ENCODE results near the gene MON1A.
"Not testable (repeated sequence)": the region's sequence is repeated elsewhere in the genome, so short reads cannot be mapped to it uniquely, and the experiment has no call there.

Gene MON1A, protein sequence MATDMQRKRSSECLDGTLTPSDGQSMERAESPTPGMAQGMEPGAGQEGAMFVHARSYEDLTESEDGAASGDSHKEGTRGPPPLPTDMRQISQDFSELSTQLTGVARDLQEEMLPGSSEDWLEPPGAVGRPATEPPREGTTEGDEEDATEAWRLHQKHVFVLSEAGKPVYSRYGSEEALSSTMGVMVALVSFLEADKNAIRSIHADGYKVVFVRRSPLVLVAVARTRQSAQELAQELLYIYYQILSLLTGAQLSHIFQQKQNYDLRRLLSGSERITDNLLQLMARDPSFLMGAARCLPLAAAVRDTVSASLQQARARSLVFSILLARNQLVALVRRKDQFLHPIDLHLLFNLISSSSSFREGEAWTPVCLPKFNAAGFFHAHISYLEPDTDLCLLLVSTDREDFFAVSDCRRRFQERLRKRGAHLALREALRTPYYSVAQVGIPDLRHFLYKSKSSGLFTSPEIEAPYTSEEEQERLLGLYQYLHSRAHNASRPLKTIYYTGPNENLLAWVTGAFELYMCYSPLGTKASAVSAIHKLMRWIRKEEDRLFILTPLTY

DNA sequence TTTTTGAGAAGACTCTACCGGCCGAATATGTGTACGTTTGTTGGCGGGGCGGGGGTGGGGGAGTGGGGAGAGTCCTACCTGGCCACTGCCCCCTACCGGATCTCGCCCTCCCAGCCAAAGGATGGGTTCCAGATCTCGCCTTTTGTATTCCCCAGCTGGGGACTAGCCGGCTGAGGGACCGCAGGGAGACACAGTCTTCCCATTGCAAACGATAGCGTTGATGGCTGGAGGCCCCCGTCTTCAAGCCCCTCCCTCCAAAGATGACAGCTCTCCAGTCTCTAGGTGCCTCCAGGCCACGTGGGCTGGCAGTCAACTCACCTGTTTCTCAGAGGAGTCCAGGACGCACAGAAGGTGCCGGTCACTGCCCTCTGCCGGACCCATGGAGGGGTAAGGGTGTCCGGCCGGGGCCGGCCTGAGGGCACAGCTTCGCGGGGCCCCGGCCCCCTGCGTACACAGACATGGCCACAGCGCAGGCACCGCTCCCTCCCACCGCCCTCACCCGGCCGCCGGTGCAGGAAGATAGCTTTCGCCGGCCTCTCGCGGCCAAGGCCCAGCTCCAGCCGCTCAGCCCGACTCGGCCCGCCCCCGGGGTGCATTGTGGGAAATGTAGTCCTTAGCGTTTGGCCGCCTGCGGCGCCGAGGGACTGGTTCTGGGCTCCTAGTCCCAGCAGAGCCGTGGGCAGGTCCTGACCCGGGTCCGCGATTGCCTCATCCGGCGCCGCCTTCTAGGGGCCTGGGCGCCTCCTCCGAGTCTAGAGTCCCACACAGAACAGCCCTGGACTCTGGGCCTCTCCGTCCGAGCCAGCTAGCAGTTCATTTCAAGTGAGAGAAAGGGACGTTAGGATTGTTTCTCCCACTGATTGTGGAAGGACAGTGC lies at the start of gene MON1A:
Gene MON1A, minus strand, starts transcription at position 521 of the 877 bp plus-strand sequence. CDS start 16,465 bp downstream, outside the sequence.
- peak; percentile 71 for DNase-seq (ENCODE audit: low read depth)

- DNase-seq (ENCODE audit: low read depth) = no peak
Observed at GRCh38 chr3:49976942-49977341, 47.3 kb upstream of the MON1A start.

GRCh38 chr3:49972656-49973055 lies 43.0 kb upstream of the MON1A start:
- no peak for DNase-seq (ENCODE audit: low read depth)

DNA sequence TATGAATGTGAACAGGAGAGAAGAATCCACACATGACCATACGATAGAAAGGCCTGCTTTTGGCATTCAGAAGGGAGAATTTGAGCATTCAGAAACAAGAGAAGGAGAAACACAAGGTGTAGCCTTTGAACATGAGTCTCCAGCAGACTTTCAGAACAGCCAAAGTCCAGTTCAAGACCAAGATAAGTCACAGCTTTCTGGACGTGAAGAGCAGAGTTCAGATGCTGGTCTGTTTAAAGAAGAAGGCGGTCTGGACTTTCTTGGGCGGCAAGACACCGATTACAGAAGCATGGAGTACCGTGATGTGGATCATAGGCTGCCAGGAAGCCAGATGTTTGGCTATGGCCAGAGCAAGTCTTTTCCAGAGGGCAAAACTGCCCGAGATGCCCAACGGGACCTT lies 38.7 kb upstream of the MON1A start:
- DNase-seq (ENCODE audit: low read depth) = no peak

GRCh38 chr3:49967291-49967690 lies 37.7 kb upstream of the MON1A start:
- DNase-seq (ENCODE audit: low read depth) = no peak

DNA sequence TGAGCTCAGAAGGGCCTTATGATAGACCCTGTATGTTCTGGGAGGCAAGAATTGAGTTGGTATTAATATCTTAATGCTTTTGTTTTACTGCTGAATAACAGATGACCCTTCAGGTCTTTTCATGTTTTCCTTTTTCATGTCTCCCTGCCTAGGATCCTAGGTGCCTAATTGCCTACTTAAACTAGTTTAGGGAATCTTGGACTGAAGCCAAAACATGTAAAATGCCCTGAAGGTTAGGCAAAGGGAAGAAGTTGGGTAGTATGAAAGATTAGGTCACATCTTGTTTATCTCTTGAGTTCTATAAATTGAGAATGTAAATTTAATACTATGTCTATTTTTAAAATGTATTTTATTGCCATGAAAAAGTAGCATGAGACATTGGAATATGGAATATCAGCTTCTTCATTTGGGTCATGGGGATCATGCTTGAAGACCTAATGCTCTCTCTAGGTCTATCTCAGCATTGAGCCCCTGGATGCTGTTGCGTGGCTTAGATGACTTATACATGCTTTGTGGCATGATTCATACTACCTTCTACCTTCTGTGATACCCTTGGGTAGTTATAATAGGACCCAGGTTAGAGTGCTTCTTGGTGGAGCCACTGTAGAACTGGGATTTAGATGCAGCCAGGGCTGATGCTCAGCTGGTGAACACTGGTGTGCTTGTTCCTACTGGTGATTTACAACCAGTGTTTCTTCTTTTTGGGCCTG lies 36.8 kb upstream of the MON1A start:
- no peak for DNase-seq (ENCODE audit: low read depth)

GRCh38 chr3:49955636-49956035 lies 26.0 kb upstream of the MON1A start:
- DNase-seq (ENCODE audit: low read depth) = no peak

GRCh38 chr3:49952924-49953323 lies 23.3 kb upstream of the MON1A start:
- DNase-seq (ENCODE audit: low read depth) = no peak

DNA sequence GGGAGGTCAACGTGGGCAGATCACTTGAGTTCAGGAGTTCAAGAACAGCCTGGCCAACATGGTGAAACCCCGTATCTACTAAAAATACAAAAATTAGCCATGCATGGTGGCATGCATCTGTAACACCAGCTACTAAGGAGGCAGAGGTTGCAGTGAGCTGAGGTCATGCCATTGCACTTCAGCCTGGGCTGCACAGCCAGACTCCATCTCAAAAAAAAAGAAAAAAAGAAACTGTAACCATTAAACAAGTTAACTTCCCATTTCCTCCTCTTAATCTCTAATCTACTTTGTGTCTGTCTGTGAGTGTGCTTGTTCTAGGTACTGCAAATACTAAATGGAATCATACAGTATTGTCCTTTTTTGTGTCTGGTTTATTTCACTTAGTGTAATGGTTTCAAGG lies 13.0 kb upstream of the MON1A start:
- DNase-seq (ENCODE audit: low read depth) = no peak

GRCh38 chr3:49940667-49941249 lies 11.1 kb upstream of the MON1A start:
- DNase-seq (ENCODE audit: low read depth) = no peak

DNA sequence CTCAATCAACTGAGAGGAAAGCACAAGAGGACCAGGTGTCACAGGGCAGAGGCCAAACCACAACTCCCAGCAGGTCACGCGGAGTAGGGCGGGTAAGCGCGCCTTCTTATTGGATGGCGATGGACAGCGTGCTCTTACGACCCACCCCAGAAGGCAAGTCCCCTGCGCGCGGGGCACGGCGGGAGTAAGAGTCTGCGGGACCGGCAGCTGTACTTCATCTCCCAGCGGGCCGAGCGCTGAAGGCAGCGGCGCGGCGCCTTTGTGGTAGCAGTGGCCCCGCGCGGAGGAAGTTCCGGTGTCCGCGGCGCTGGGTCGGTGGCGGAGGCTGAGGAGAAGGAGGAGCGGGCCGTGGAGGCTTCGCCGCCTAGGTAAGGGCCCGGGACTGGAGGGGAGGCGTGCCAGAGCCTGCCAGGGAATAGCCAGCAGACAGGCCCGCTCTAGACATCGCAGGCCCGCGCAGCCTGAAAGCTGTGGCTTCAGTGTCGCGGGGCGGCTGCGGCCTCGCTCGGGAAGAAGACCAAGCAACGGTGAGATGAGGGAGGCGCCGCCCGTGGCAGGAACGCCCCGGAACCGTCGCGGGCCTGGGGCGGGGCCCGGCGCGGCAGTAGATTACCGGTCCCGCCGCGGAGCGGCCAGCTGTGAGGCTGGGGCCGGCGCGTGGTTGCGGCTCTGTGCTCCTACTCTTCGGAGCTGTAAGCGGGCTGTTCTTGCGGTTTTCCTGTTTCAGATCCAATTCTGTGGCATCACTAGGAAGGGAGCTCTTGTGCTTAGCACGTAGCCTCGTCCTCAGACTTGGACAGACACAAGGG lies 10.5 kb upstream of the MON1A start, which contains the start of gene RBM6:
Gene RBM6, plus strand, starts transcription at position 293 of the 809 bp plus-strand sequence. CDS start 22,492 bp downstream, outside the sequence.
- peak; percentile 92 for DNase-seq (ENCODE audit: low read depth)

GRCh38 chr3:49937090-49937489 lies 7.5 kb upstream of the MON1A start:
- no peak for DNase-seq (ENCODE audit: low read depth)

DNA sequence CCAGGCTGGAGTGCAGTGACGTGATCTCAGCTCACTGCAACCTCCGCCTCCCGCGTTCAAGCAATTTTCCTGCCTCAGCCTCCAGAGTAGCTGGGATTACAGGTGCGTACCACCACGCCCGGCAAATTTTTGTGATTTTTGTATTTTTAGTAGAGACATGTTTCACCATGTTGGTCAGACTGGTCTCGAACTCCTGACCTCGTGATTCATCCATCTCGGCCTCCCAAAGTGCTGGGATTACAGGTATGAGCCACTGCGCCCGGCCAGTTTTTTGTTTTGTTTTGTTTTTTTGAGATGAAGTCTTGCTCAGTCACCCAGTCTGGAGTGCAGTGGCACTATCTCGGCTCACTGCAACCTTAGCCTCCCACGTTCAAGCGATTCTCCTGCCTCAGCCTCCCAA lies 2.7 kb upstream of the MON1A start:
- not testable (repeated sequence) for DNase-seq (ENCODE audit: low read depth)

GRCh38 chr3:49930922-49931321 lies 1.3 kb upstream of the MON1A start:
- DNase-seq (ENCODE audit: low read depth) = no peak

GRCh38 chr3:49930168-49930690 lies 618 bp upstream of the MON1A start:
- no peak for DNase-seq (ENCODE audit: low read depth)

DNA sequence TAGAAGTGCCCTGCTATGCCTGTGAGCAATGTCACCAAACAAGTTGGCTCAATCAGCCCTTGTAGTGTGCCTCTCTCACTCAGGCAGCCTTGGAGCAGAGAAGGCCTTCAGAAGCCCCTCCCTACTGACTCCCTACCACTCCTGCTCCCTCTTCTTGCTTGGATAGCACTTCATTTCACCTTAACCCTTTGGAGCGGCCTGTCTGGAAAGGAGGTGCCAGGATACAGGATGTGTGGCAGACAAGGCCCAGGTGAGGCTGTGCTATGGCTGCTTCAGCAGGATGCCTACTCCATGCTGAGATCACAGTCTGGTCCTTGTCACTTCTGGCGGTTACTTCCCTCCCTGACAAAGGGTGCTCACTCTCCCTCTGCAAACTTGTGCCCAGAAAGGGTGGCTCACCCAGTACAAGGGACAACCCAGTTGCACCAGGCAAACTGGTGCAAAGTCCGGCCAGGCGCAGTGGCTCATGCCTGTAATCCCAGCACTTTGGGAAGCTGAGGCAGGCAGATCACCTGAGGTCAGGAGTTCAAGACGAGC lies 1.1 kb downstream of the MON1A start:
- DNase-seq (ENCODE audit: low read depth) = no peak

GRCh38 chr3:49927798-49928197 lies 1.8 kb downstream of the MON1A start:
- DNase-seq (ENCODE audit: low read depth) = no peak

- DNase-seq (ENCODE audit: low read depth) = no peak
Observed at GRCh38 chr3:49926117-49926728, 3.4 kb downstream of the MON1A start.

DNA sequence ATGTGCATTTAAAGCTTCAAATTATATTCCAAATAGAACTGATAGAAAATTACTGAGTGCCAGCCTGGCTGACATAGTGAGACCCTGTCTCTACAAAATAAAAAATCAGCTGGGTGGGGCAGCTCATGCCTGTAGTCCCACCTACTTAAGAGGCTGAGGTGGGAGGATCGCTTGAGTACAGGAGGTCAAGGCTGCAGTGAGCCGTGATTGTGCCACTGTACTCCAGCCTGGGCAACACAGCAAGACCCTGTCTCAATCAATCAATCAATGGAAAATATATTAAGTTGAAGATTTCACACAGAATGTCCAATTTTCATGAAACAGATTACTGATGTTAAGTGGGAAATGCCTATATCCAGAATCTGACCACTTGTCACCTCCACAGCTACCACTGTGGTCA lies 4.1 kb downstream of the MON1A start:
- no peak for DNase-seq (ENCODE audit: low read depth)

- DNase-seq (ENCODE audit: low read depth) = no peak
Observed at GRCh38 chr3:49924683-49925082, 4.9 kb downstream of the MON1A start.

All from GM04504 (cell line).